Panc1 (cell line): Measurements from ENCODE around the gene ZNF648. TPM values are rescaled to one million over a fixed set of nuclear protein-coding genes. Genes with fewer than 3 reads are reported as not detected.
A peak's percentile ranks its signal among the peaks of the same experiment; 100 is the strongest.
"Not testable (repeated sequence)": the region's sequence is repeated elsewhere in the genome, so short reads cannot be mapped to it uniquely, and the experiment has no call there.

Experiments used
- ATAC-seq: fragments of 200-7000 bp; cut with Tn5 transposase; 2 replicates; pipeline ENCODE4 v1.9.1; 2020; ENCODE audit warnings: mild to moderate bottlenecking, moderate library complexity
- BruUV-seq: library from RNA; stranded (reverse); fragments of 400-500 nt; replicated peaks from 2 replicates; lab custom pipeline; 2021; lab: Mats Ljungman, UMichigan
- CTCF ChIA-PET: fragments of 300-600 bp; sonication (Branson Sonifier 250); formaldehyde crosslinking; loops from one replicate; lab custom pipeline; 2022; ENCODE audit warnings: antibody characterized with exemption; lab: Charles Lee
- POLR2A ChIA-PET: fragments of 300-600 bp; sonication (Branson Sonifier 250); formaldehyde crosslinking; loops from one replicate; lab custom pipeline; 2022; ENCODE audit warnings: antibody characterized with exemption; lab: Charles Lee
- DNase-seq: peaks from one replicate; pipeline ENCODE4 v3.0.0-alpha.2; 2010; ENCODE audit warnings: low read depth, low spot score
- H3K27ac ChIP-seq: 2 replicates; pipeline ENCODE4 v1.5.1; 2011; ENCODE audit warnings: mild to moderate bottlenecking, low read length, inconsistent platforms
- H3K27me3 ChIP-seq: fragments of 200-500 bp; sonication (Bioruptor generic); 2 replicates; pipeline ENCODE4 v1.6.0; 2014; ENCODE audit warnings: low read length, inconsistent platforms; ENCODE audit not compliant: control insufficient read depth, insufficient read depth
- H3K36me3 ChIP-seq: fragments of 200-500 bp; sonication (Bioruptor generic); 2 replicates; pipeline ENCODE4 v1.5.1; 2014; ENCODE audit warnings: inconsistent platforms, mild to moderate bottlenecking, low read length, moderate library complexity; ENCODE audit not compliant: control insufficient read depth, insufficient read depth
- H3K4me1 ChIP-seq: 2 replicates; pipeline ENCODE4 v1.5.1; 2011; ENCODE audit warnings: inconsistent platforms, mild to moderate bottlenecking, low read length, moderate library complexity; ENCODE audit not compliant: control insufficient read depth, insufficient read depth
- H3K4me3 ChIP-seq, 2 experiments: 2 replicates each; pipeline ENCODE4 v1.5.1; 2011 to 2012; ENCODE audit warnings: low read depth in 2 of 2, low read length in 2 of 2, mild to moderate bottlenecking in 2 of 2, inconsistent platforms in 1 of 2, moderate library complexity in 1 of 2
- H3K9me3 ChIP-seq: fragments of 200-500 bp; sonication (Bioruptor generic); 2 replicates; pipeline ENCODE4 v1.5.1; 2014; ENCODE audit warnings: low read depth, mild to moderate bottlenecking, inconsistent platforms, low read length, moderate library complexity; ENCODE audit not compliant: control insufficient read depth, insufficient read depth
- POLR2AphosphoS5 ChIP-seq: IDR thresholded peaks from 2 replicates; pipeline ENCODE4 v1.6.1; 2012; ENCODE audit warnings: mild to moderate bottlenecking, low read depth, low read length, moderate library complexity
- SIN3A ChIP-seq: IDR thresholded peaks from 2 replicates; pipeline ENCODE4 v1.6.1; 2012; ENCODE audit warnings: low read depth, mild to moderate bottlenecking, low read length, moderate library complexity, borderline replicate concordance; ENCODE audit not compliant: insufficient read depth
- TCF7L2 ChIP-seq: IDR thresholded peaks from 2 replicates; pipeline ENCODE4 v1.6.1; 2011; ENCODE audit warnings: mild to moderate bottlenecking, low read depth, low read length, inconsistent platforms
- in situ Hi-C: cut with HindIII; loops from 2 replicates; pipeline ENCODE4 v1.10.0; 2016; ENCODE audit warnings: low sequenced_read_pairs, low pct_unique_long_range_greater_than_20kb
- intact Hi-C: fragments of 100-400 bp; cut with micrococcal nuclease; formaldehyde crosslinking; loops from one replicate; pipeline ENCODE4 v1.10.0; 2022; ENCODE audit not compliant: unreplicated experiment
- total RNA-seq: library from RNA; stranded (reverse); gene quantifications from one replicate; pipeline ENCODE4 v1.2.1, GENCODE V29; 2021; ENCODE audit not compliant: unreplicated experiment
- TF ChIP-seq, protein P1 (sequence below): fragments of 450-650 bp; IDR thresholded peaks from 2 replicates; pipeline ENCODE4 v1.5.1; 2017; ENCODE audit warnings: mild to moderate bottlenecking
- TF ChIP-seq, protein P2 (sequence below), 2 experiments: IDR thresholded peaks; 2 replicates each; pipeline ENCODE4 v1.6.1; 2011 to 2012; ENCODE audit warnings: low read depth in 2 of 2, control low read depth in 1 of 2, low read length in 1 of 2, mild to moderate bottlenecking in 1 of 2, moderate library complexity in 1 of 2; ENCODE audit not compliant: insufficient read depth in 1 of 2

ZNF648 gene
- total RNA-seq, 1 experiment from 2014 or later: not detected

DNA sequence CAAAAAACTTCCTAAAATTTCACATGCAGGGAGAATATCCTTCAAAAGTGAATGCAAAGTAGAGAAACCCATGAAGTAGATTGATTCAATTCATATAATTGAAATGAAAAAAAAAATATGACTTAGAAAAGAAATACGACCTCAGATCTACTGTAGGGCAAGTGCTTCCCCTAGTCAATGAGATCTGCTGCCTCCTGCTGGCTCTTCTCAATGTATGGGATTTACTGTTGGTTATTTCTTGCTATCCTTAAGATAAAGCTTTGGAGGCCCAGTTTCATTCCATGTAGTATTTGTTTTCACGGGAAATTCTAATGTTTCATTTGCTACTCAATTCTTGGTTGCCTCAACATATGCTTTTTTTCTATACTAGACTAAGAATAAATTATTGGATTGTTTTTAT lies 46.2 kb downstream of the ZNF648 start:
- Histone ChIP-seq H3K4me1 (no peaks in the 10 kb centered on the region), H3K4me3 (no peak overlapping the region), H3K27me3 (no peaks in the 10 kb centered on the region), H3K27ac (no peak overlapping the region), H3K36me3 (no peaks in the 10 kb centered on the region), H3K9me3 (no peaks in the 10 kb centered on the region; the same call in 1 of the 2 replicates)
- BruUV-seq: no TSS peak
- DNase-seq (no peak), ATAC-seq (no peak)
- in situ Hi-C loops: no loop called here
- TF ChIP-seq, protein P1, sequence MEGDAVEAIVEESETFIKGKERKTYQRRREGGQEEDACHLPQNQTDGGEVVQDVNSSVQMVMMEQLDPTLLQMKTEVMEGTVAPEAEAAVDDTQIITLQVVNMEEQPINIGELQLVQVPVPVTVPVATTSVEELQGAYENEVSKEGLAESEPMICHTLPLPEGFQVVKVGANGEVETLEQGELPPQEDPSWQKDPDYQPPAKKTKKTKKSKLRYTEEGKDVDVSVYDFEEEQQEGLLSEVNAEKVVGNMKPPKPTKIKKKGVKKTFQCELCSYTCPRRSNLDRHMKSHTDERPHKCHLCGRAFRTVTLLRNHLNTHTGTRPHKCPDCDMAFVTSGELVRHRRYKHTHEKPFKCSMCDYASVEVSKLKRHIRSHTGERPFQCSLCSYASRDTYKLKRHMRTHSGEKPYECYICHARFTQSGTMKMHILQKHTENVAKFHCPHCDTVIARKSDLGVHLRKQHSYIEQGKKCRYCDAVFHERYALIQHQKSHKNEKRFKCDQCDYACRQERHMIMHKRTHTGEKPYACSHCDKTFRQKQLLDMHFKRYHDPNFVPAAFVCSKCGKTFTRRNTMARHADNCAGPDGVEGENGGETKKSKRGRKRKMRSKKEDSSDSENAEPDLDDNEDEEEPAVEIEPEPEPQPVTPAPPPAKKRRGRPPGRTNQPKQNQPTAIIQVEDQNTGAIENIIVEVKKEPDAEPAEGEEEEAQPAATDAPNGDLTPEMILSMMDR: peak; percentile 8; the same call in 1 of the 2 replicates
- no peak for TF ChIP-seq TCF7L2
- TF ChIP-seq POLR2AphosphoS5: no peak
- TF ChIP-seq, protein P2, sequence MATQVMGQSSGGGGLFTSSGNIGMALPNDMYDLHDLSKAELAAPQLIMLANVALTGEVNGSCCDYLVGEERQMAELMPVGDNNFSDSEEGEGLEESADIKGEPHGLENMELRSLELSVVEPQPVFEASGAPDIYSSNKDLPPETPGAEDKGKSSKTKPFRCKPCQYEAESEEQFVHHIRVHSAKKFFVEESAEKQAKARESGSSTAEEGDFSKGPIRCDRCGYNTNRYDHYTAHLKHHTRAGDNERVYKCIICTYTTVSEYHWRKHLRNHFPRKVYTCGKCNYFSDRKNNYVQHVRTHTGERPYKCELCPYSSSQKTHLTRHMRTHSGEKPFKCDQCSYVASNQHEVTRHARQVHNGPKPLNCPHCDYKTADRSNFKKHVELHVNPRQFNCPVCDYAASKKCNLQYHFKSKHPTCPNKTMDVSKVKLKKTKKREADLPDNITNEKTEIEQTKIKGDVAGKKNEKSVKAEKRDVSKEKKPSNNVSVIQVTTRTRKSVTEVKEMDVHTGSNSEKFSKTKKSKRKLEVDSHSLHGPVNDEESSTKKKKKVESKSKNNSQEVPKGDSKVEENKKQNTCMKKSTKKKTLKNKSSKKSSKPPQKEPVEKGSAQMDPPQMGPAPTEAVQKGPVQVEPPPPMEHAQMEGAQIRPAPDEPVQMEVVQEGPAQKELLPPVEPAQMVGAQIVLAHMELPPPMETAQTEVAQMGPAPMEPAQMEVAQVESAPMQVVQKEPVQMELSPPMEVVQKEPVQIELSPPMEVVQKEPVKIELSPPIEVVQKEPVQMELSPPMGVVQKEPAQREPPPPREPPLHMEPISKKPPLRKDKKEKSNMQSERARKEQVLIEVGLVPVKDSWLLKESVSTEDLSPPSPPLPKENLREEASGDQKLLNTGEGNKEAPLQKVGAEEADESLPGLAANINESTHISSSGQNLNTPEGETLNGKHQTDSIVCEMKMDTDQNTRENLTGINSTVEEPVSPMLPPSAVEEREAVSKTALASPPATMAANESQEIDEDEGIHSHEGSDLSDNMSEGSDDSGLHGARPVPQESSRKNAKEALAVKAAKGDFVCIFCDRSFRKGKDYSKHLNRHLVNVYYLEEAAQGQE (IDR thresholded peaks at IDR 0.05; ENCODE audit: insufficient read depth in 1 of 2, low read depth in 2 of 2, low read length in 1 of 2): no peak
- no peak for TF ChIP-seq SIN3A
- CTCF ChIA-PET: no interaction called here
- intact Hi-C loops: no loop called here
- POLR2A ChIA-PET: no interaction called here

DNA sequence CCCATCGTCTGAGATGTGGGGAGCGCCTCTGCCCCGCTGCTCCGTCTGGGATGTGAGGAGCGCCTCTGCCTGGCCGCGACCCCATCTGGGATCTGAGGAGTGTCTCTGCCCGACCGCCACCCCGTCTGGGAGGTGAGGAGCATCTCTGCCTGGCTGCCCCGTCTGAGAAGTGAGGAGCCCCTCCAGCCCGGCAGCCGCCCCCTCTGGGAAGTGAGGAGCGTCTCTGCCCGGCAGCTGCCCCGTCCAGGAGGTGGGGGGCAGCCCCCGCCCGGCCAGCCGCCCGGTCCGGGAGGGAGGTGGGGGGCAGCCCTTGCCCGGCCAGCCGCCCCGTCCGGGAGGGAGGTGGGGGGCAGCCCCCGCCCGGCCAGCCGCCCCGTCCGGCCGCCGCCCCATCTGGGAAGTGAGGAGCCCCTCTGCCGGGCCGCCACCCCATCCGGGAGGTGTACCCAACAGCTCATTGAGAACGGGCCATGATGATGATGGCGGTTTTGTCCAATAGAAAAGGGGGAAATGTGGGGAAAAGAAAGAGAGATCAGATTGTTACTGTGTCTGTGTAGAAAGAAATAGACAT lies 50.6 kb downstream of the ZNF648 start:
- BruUV-seq, intact Hi-C loops: not testable (repeated sequence)

DNA sequence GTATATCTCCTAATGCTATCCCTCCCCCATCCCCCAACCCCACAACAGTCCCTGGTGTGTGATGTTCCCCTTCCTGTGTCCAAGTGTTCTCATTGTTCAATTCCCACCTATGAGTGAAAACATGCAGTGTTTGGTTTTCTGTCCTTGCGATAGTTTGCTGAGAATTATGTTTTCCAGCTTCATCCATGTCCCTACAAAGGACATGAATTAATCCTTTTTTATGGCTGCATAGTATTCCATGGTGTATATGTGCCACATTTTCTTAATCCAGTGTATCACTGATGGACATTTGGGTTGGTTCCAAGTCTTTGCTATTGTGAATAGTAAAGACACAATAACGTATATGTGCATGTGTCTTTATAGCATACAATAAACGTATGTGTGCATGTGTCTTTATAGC lies 56.1 kb downstream of the ZNF648 start:
- ATAC-seq, CTCF ChIA-PET: not testable (repeated sequence)

More for the DNA sequence above, 50.6 kb downstream of the ZNF648 start:
- H3K27me3 ChIP-seq, H3K4me1 ChIP-seq, H3K36me3 ChIP-seq, POLR2A ChIA-PET, H3K4me3 ChIP-seq, in situ Hi-C loops, DNase-seq, H3K9me3 ChIP-seq, ATAC-seq, CTCF ChIA-PET, H3K27ac ChIP-seq: not testable (repeated sequence)

More for the DNA sequence above, 56.1 kb downstream of the ZNF648 start:
- H3K36me3 ChIP-seq, POLR2A ChIA-PET, DNase-seq, BruUV-seq, in situ Hi-C loops, intact Hi-C loops, H3K27ac ChIP-seq, H3K9me3 ChIP-seq, H3K4me3 ChIP-seq, H3K27me3 ChIP-seq, H3K4me1 ChIP-seq: not testable (repeated sequence)
